Natural killer cell (primary cell): ENCODE results near the gene RWDD4. TPM values are rescaled to one million over a fixed set of nuclear protein-coding genes. Genes with fewer than 3 reads are reported as not detected.
"Not testable (repeated sequence)": the region's sequence is repeated elsewhere in the genome, so short reads cannot be mapped to it uniquely, and the experiment has no call there.

Experiments used
- ATAC-seq, 3 donors: fragments of 150-1000 bp in 2 of 3; fragments of 200-7000 bp in 1 of 3; cut with Tn5 transposase; 1 replicate in 1 of 3; 2 replicates in 2 of 3; pipeline ENCODE4 v1.10.0; 2021; ENCODE audit warnings: mild to moderate bottlenecking in 2 of 3, moderate library complexity in 2 of 3
- DNase-seq, 2 donors: peaks; one replicate each; pipeline versions ENCODE4 v3.0.0 to v3.0.0-alpha.2; 2013 to 2021; ENCODE audit warnings: mixed read lengths in 1 of 2
- H3K27ac ChIP-seq: one replicate; pipeline ENCODE4 v1.5.1; 2013; ENCODE audit warnings: mild to moderate bottlenecking, low read length
- H3K27me3 ChIP-seq: one replicate; pipeline ENCODE4 v1.6.1; 2013; ENCODE audit warnings: low read length; ENCODE audit not compliant: control insufficient read depth, insufficient read depth
- H3K36me3 ChIP-seq: one replicate; pipeline ENCODE4 v1.6.1; 2013; ENCODE audit warnings: low read length; ENCODE audit not compliant: control insufficient read depth, insufficient read depth
- H3K4me1 ChIP-seq: one replicate; pipeline ENCODE4 v1.6.1; 2013; ENCODE audit warnings: low read length; ENCODE audit not compliant: control insufficient read depth, insufficient read depth
- H3K4me3 ChIP-seq: one replicate; pipeline ENCODE4 v1.5.1; 2013; ENCODE audit warnings: low read length
- H3K9me3 ChIP-seq: one replicate; pipeline ENCODE4 v1.6.1; 2013; ENCODE audit warnings: low read length; ENCODE audit not compliant: control insufficient read depth, insufficient read depth
- H3K27ac Mint-ChIP-seq, 2 donors: one replicate each; pipeline ENCODE4 v1.8.0; 2022; ENCODE audit warnings: mild to moderate bottlenecking in 2 of 2, mixed read lengths in 2 of 2, moderate library complexity in 1 of 2
- H3K27me3 Mint-ChIP-seq, 2 donors: one replicate each; pipeline ENCODE4 v1.8.0; 2022; ENCODE audit warnings: low read depth in 2 of 2, mixed read lengths in 2 of 2
- H3K36me3 Mint-ChIP-seq: one replicate; pipeline ENCODE4 v1.8.0; 2022; ENCODE audit warnings: mixed read lengths
- H3K4me1 Mint-ChIP-seq, 2 donors: one replicate each; pipeline ENCODE4 v1.8.0; 2022; ENCODE audit warnings: mixed read lengths in 2 of 2
- H3K4me3 Mint-ChIP-seq: one replicate; pipeline ENCODE4 v1.8.0; 2022; ENCODE audit warnings: mild to moderate bottlenecking, moderate library complexity, mixed read lengths
- H3K9me3 Mint-ChIP-seq, 2 donors: one replicate each; pipeline ENCODE4 v1.8.0; 2022; ENCODE audit warnings: mixed read lengths in 2 of 2
- WGBS: methylation state at CpG from one replicate; pipeline ENCODE4 v1.1.7; 2013; ENCODE audit warnings: missing lambda C conversion rate; ENCODE audit not compliant: insufficient coverage; 5-methylcytosine and 5-hydroxymethylcytosine counted together
- intact Hi-C: fragments of 100-400 bp; cut with micrococcal nuclease; formaldehyde crosslinking; loops from one replicate; pipeline ENCODE4 v1.14.2; 2022
- total RNA-seq, 4 donors: library from RNA; stranded (reverse); fragments of 120-200 nt in 1 of 4; gene quantifications; one replicate each; pipeline versions ENCODE4 v1.2.3 to v1.2.4, GENCODE V29; 2013 to 2022
- TF ChIP-seq, protein P1 (sequence below): fragments of 200-600 bp; IDR thresholded peaks from one replicate; pipeline ENCODE4 v1.8.0; 2022; ENCODE audit warnings: antibody characterized with exemption

RWDD4 gene
- total RNA-seq, 3 donors from 2014 or later (not counting 1 experiment from before 2014, with no cell fraction given) = 14.3 to 20.7 (median 17.6) TPM

DNA sequence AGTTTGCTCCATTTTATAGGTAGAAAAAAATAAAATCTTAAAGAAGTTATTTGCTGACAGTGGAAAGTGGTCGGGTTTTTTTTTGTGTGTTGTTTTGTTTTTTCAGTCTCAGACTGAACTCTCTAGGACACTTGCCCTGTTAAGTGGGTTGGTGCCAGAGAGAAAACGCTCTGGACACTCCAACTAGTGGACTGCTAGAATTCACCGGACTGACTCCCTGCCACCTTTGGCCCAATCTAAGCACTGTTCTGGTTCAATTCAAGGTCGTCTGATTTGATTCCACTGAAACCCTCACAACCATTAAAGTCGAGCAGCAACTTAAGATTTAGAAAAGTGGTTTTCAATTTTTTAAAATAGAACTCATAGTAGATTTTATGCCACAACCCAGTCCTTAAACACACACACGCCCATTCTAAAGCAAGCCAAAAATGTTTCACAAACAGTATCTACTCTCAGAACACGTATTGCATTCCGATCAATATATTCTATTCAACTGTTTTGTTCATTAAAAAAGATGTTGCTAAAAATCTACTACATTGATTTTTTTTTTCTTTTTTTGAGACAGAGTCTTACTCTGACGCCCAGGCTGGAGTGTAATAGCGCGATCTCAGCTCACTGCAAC is 27.3 kb downstream of the RWDD4 start:
- no peaks in the 10 kb centered on the region for H3K4me1 Mint-ChIP-seq
- no peaks in the 10 kb centered on the region for H3K9me3 ChIP-seq
- TF ChIP-seq, protein P1, sequence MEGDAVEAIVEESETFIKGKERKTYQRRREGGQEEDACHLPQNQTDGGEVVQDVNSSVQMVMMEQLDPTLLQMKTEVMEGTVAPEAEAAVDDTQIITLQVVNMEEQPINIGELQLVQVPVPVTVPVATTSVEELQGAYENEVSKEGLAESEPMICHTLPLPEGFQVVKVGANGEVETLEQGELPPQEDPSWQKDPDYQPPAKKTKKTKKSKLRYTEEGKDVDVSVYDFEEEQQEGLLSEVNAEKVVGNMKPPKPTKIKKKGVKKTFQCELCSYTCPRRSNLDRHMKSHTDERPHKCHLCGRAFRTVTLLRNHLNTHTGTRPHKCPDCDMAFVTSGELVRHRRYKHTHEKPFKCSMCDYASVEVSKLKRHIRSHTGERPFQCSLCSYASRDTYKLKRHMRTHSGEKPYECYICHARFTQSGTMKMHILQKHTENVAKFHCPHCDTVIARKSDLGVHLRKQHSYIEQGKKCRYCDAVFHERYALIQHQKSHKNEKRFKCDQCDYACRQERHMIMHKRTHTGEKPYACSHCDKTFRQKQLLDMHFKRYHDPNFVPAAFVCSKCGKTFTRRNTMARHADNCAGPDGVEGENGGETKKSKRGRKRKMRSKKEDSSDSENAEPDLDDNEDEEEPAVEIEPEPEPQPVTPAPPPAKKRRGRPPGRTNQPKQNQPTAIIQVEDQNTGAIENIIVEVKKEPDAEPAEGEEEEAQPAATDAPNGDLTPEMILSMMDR = no peak
- H3K4me3 ChIP-seq = no peak overlapping the region
- no peak overlapping the region for H3K4me3 Mint-ChIP-seq
- H3K27ac ChIP-seq = no peak overlapping the region
- H3K4me1 ChIP-seq = no peaks in the 10 kb centered on the region
- WGBS = 82% methylated on average over 11 of the region's 11 CpGs
- no peaks in the 10 kb centered on the region for H3K27me3 Mint-ChIP-seq
- H3K36me3 ChIP-seq = no peaks in the 10 kb centered on the region
- H3K27me3 ChIP-seq = no peaks in the 10 kb centered on the region
- no peak for DNase-seq
- ATAC-seq = no peak
- intact Hi-C loops = no loop called here
- H3K36me3 Mint-ChIP-seq = no peaks in the 10 kb centered on the region
- H3K9me3 Mint-ChIP-seq = no peaks in the 10 kb centered on the region
- H3K27ac Mint-ChIP-seq = no peak overlapping the region

DNA sequence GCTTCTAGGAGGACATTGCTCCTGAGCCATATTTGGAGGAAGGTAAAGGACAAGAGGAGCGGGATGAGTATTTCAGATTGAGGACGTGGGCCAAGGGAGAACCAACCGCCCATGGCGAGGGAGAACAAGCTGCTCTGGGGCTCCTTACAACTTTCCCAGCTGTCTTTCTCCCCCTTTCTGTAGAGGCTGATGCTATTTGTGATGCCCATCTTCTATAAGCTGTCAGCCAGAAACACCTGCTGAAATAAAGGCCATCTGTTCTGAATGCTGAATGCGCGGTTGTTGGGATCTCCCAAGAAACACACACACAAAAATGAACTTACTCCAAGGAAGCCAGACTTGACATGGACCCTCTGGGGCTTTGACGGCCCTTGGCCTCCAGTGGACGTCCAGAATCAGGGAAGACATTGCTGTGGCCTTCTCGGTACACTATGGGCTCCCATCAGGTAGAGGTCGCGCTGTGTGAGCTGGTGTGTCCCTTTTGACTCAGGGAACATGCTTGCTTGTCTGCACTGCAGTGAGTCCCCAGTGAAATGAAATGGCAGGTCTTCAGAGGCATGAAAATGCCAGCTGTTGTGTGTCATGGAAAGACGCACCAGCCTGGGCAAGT is 30.9 kb downstream of the RWDD4 start:
- Mint-ChIP-seq H3K4me1 (no peaks in the 10 kb centered on the region), H3K27me3 (peaks cover 0 to 3% of the 10 kb centered on the region in 2 donors), H3K27ac (no peak overlapping the region), H3K36me3 (no peaks in the 10 kb centered on the region), H3K9me3 (no peaks in the 10 kb centered on the region), H3K4me3 (no peak overlapping the region)
- H3K4me1 ChIP-seq = no peaks in the 10 kb centered on the region
- no peaks in the 10 kb centered on the region for H3K36me3 ChIP-seq
- no peak for ATAC-seq
- intact Hi-C loops = no loop called here
- H3K27ac ChIP-seq = no peak overlapping the region
- TF ChIP-seq, protein P1 = no peak
- no peak overlapping the region for H3K4me3 ChIP-seq
- no peaks in the 10 kb centered on the region for H3K9me3 ChIP-seq
- no peak for DNase-seq
- no peaks in the 10 kb centered on the region for H3K27me3 ChIP-seq
- WGBS = 91% methylated on average over 12 of the region's 12 CpGs

DNA sequence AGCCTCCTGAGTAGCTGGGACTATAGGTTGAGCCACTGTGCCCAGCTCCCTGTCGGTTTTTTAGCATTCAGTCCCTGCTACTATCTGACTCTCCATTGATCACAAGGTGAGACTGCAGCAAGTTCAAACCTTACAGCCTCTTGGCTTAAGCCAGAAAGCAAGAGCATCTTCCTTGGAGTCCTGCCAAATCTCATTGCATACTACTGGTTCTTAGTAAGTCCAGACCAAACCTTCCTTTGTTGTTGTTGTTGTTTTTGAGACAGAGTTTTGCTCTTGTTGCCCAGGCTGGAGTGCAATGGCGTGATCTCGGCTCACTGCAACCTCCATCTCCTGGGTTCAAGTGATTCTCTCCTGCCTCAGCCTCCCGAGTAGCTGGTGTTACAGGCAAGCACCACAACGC is 31.7 kb downstream of the RWDD4 start:
- intact Hi-C loops, H3K9me3 ChIP-seq, H3K27me3 Mint-ChIP-seq, H3K9me3 Mint-ChIP-seq, ATAC-seq, H3K4me3 ChIP-seq, H3K36me3 Mint-ChIP-seq, H3K27ac ChIP-seq, DNase-seq, H3K36me3 ChIP-seq, H3K27me3 ChIP-seq, H3K4me1 Mint-ChIP-seq, H3K27ac Mint-ChIP-seq, H3K4me3 Mint-ChIP-seq, H3K4me1 ChIP-seq: not testable (repeated sequence)
- 85% methylated on average over 5 of the region's 5 CpGs for WGBS

DNA sequence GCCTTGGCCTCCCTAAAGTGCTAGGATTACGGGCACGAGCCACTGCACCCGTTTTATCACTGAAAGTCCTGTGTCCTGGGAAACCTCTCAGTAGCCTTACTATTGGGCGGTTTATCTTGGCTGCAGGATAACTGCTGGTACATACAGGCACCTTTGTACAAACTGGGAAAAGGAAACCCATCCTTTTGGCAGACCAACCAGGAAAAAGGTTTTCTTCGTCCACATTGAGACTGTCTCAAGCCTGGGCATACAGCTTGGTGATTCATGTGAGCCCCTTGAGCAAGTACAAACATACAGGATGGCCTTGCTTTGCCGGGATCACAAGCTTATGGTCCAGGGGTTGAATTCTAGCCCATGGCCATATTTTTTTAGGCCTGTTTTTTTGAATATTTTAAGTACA is 32.8 kb downstream of the RWDD4 start:
- ATAC-seq (no peak), DNase-seq (no peak)
- H3K9me3 ChIP-seq = no peaks in the 10 kb centered on the region
- no peaks in the 10 kb centered on the region for H3K4me1 Mint-ChIP-seq
- 92% methylated on average over 6 of the region's 6 CpGs for WGBS
- no peaks in the 10 kb centered on the region for H3K36me3 Mint-ChIP-seq
- intact Hi-C loops = no loop called here
- no peaks in the 10 kb centered on the region for H3K9me3 Mint-ChIP-seq
- no peak overlapping the region for H3K27ac Mint-ChIP-seq
- H3K36me3 ChIP-seq = no peaks in the 10 kb centered on the region
- no peaks in the 10 kb centered on the region for H3K27me3 ChIP-seq
- no peak overlapping the region for H3K4me3 ChIP-seq
- TF ChIP-seq, protein P1 = no peak
- H3K27ac ChIP-seq = no peak overlapping the region
- H3K4me1 ChIP-seq = no peaks in the 10 kb centered on the region
- H3K27me3 Mint-ChIP-seq = peaks cover 0 to 6% of the 10 kb centered on the region in 2 donors
- H3K4me3 Mint-ChIP-seq = no peak overlapping the region
